Measurements from ENCODE around the gene UBXN11. TPM values are rescaled to one million over a fixed set of nuclear protein-coding genes. Genes with fewer than 3 reads are reported as not detected.

The UBXN11 gene
- polyA plus RNA-seq, 1 experiment, result 6.1 TPM

GRCh38 chr1:26269198-26269550 lies 37.3 kb downstream of the UBXN11 start:
- TF ChIP-seq CTCF (IDR thresholded peaks at IDR 0.05; ENCODE audit: low read depth, low read length), result no peak
- POLR2A ChIA-PET, result no interaction called here
- Histone ChIP-seq H3K4me3 (ENCODE audit: low read depth, low read length) (no peak overlapping the region), H3K27me3 (ENCODE audit: control insufficient read depth, insufficient read depth, low read length) (no peaks in the 10 kb centered on the region), H3K27ac (ENCODE audit: low read depth, low read length) (no peak overlapping the region), H3K9me3 (ENCODE audit: control insufficient read depth, insufficient read depth, low read length) (peaks cover 16% of the 10 kb centered on the region)
- CTCF ChIA-PET, result interaction anchor here (0.7 to 1.3 kb wide), 3 partner anchors 18 to 53 kb away, joined by 3 to 4 read pairs (median 4); partner anchors contain the start of gene CEP85
- no peak for DNase-seq (ENCODE audit: low read depth, low spot score)

DNA sequence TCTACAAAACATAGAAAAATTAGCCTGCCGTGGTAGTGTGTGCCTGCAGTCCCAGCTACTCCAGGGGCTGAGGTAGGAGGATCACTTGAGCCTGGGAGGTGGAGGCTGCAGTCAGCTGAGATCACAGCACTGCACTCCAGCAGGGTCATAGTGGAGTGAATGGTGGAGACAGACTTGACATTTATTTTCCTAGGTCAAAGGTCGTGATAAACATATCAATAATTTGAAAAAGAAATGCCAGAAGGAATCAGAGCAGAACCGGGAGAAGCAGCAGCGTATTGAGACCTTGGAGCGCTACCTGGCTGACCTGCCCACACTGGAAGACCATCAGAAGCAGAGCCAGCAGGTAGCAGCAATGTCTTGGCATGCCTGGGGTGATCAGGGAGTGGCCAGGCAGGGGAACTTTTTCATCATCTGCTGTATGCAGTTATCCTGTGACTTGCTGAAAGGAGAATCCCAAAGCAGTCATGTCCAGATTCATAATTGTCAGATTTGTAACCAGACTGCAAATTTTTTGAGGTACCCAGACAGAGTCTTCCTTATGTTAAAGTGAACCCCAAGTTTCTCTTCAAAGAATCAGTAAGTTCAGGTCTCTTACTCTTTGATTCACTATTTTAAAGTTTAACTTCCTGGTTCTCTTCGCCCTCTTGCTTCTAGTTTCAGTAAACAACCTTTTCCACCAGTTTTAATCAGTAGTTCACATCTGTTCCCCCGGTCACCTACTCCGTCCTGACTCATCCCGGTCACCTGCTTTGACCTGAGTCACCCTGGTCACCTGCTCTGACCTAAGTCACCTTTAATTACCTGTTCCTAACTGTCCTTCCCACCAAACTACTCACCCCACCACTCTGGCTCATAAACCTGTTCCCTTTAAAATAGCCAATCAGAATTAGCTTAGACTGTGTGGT lies 37.9 kb downstream of the UBXN11 start:
- Histone ChIP-seq H3K4me3 (ENCODE audit: low read depth, low read length) (no peak overlapping the region), H3K27me3 (ENCODE audit: control insufficient read depth, insufficient read depth, low read length) (no peaks in the 10 kb centered on the region), H3K9me3 (ENCODE audit: control insufficient read depth, insufficient read depth, low read length) (peaks cover 16% of the 10 kb centered on the region), H3K27ac (ENCODE audit: low read depth, low read length) (no peak overlapping the region)
- ChIA-PET POLR2A (no interaction called here), CTCF (interaction anchor here (0.9 to 2.8 kb wide), 3 partner anchors 35 to 53 kb away, joined by 4 to 16 read pairs (median 4); partner anchors contain the start of gene CEP85)
- no peak for DNase-seq (ENCODE audit: low read depth, low spot score)
- no peak for TF ChIP-seq CTCF (IDR thresholded peaks at IDR 0.05; ENCODE audit: low read depth, low read length)

DNA sequence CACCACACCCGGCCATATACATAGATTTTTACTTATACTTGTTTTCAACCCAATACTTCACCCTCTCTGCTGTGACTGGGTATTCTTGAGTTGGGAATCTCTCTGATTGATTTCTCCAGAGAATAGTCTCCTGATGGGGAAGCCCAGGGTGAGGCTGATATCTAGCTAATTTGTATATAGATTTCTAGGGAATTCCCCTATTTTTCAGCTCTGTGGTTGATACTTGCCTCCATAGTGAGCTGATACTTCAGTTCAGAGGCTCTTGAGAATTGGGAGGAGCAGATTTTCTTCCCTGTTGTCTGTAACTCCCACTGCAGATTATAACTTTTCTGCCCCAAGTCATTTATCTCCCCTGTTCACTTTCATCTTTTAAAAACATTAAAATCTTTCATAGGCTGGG lies 41.0 kb downstream of the UBXN11 start:
- H3K27ac ChIP-seq (ENCODE audit: low read depth, low read length), result no peak overlapping the region
- no peak for TF ChIP-seq CTCF (IDR thresholded peaks at IDR 0.05; ENCODE audit: low read depth, low read length)
- H3K4me3 ChIP-seq (ENCODE audit: low read depth, low read length), result no peak overlapping the region
- CTCF ChIA-PET, result interaction anchor here (1.5 to 2.8 kb wide), 3 partner anchors 10 to 56 kb away, joined by 5 to 16 read pairs (median 12); partner anchors contain the start of gene CEP85
- no peak for DNase-seq (ENCODE audit: low read depth, low spot score)
- POLR2A ChIA-PET, result no interaction called here
- no peaks in the 10 kb centered on the region for H3K27me3 ChIP-seq (ENCODE audit: control insufficient read depth, insufficient read depth, low read length)
- peaks cover 16% of the 10 kb centered on the region for H3K9me3 ChIP-seq (ENCODE audit: control insufficient read depth, insufficient read depth, low read length)

DNA sequence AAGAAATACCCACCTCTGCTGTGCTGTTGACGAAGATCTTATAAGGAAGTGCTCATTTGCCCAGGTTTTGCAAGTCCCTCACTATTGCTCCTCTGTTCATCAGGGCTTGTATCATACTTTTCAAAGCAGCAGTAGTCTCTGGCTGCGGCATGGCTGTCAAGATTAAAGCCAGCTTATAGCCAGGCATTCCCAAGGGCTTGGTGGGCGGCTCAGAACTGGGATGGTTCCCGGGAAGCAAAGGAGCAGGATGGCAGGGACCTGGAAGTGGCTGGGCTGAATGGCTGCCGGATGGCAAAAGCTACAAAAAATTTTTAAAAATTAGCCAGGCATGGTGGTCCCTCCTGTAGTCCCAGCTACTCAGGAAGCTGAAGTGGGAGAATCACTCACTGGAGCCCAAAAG lies 43.2 kb downstream of the UBXN11 start:
- H3K27me3 ChIP-seq (ENCODE audit: control insufficient read depth, insufficient read depth, low read length), result no peaks in the 10 kb centered on the region
- peaks cover 2% of the 10 kb centered on the region for H3K9me3 ChIP-seq (ENCODE audit: control insufficient read depth, insufficient read depth, low read length)
- no peak overlapping the region for H3K27ac ChIP-seq (ENCODE audit: low read depth, low read length)
- TF ChIP-seq CTCF (IDR thresholded peaks at IDR 0.05; ENCODE audit: low read depth, low read length), result no peak
- DNase-seq (ENCODE audit: low read depth, low spot score), result no peak
- CTCF ChIA-PET, result interaction anchor here (1.0 kb wide), 1 partner anchor 29 kb away, joined by 5 read pairs; the partner anchor contains the start of gene CEP85
- POLR2A ChIA-PET, result no interaction called here
- no peak overlapping the region for H3K4me3 ChIP-seq (ENCODE audit: low read depth, low read length)

DNA sequence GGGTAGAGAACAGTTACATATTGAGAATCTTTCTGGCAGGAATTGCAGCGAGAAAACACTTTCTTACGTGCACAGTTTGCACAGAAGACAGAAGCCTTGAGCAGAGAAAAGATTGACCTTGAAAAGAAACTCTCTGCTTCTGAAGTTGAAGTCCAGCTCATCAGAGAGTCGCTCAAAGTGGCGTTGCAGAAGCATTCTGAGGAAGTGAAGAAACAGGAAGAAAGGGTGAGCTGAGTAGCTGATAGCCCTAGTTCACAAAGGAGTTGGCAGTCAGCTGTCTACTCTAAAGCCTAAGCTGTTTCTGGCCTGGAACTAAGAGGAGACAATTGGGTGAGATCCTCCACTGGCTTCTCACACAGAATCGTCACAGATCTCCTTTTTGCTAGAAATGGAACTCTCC lies 46.9 kb downstream of the UBXN11 start:
- POLR2A ChIA-PET, result no interaction called here
- CTCF ChIA-PET, result no interaction called here
- Histone ChIP-seq H3K4me3 (ENCODE audit: low read depth, low read length) (no peak overlapping the region), H3K27me3 (ENCODE audit: control insufficient read depth, insufficient read depth, low read length) (no peaks in the 10 kb centered on the region), H3K9me3 (ENCODE audit: control insufficient read depth, insufficient read depth, low read length) (no peaks in the 10 kb centered on the region), H3K27ac (ENCODE audit: low read depth, low read length) (no peak overlapping the region)
- TF ChIP-seq CTCF (IDR thresholded peaks at IDR 0.05; ENCODE audit: low read depth, low read length), result no peak
- DNase-seq (ENCODE audit: low read depth, low spot score), result no peak

Data from AG04450 (cell line).